ENCODE results near the gene NTNG2.

GRCh38 chr9:132214027-132214622 is 52.3 kb downstream of the NTNG2 start:
- TF ChIP-seq POLR2AphosphoS5 (IDR thresholded peaks at IDR 0.05; ENCODE audit: borderline replicate concordance, low read depth, low read length) (no peak), EZH2 (IDR thresholded peaks at IDR 0.05) (no peak)

Data from SK-N-MC (cell line).